Fibroblast of skin of abdomen (primary cell): ENCODE measurements around the gene COX19. TPM values are rescaled to one million over a fixed set of nuclear protein-coding genes. Genes with fewer than 3 reads are reported as not detected.

Source experiments
- DNase-seq: peaks from one replicate; pipeline ENCODE4 v3.0.0-alpha.2; 2013
- polyA plus RNA-seq, 2 experiments: library from polyadenylated mRNA; unstranded; fragments of 120-200 nt; gene quantifications; one replicate each; pipeline ENCODE4 v1.2.1, GENCODE V29; 2013; ENCODE audit not compliant: insufficient read length in 2 of 2

COX19 gene
- 7.1 TPM for polyA plus RNA-seq (2013, experiment 1 of 2; ENCODE audit: insufficient read length)
- 8.0 TPM for polyA plus RNA-seq (2013, experiment 2 of 2; ENCODE audit: insufficient read length)

DNA sequence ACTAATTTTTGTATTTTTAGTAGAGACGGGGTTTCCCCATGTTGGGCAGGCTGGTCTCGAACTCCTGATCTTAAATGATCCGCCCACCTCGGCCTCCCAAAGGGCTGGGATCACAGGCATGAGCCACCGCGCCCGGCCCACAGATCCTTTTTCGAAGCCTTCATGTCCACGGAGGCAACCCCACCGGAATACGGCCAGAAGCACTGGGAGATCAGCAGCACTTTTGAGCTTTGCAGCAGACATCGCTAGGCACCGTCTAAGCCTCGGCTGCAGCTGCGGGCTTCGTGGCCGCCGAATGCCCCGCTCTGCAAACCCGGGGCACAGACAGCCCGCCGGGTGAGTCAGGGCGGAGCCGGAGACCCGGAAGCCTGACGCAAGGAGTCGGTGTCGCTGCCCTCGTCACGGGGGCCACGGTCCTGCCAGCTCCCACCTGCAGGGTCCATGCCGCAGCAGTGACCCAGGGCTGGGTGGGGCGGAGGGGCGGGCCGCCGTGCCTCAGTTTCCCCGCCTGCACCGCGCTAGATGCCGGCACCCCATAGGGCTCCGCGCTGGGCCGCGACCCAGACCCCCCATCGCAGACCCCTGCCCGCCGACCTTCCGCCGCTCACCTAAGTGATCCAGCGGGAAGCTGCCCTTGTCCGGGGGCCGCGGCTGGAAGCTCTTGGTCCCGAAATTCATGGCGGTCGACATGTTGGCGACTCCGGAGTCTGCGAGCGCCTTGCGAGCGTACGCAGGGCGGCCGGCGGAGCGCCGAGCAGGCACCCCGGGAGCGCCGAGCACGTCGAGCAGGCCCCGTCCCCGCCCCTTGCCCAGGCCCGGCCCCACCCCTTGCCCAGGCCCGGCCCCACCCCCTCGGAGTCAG is at the start of gene COX19:
COX19 (minus strand) TSS at position 730 of the 862 bp plus-strand sequence; CDS start at position 690, 40 bp downstream.
- peak; percentile 88 for DNase-seq

DNA sequence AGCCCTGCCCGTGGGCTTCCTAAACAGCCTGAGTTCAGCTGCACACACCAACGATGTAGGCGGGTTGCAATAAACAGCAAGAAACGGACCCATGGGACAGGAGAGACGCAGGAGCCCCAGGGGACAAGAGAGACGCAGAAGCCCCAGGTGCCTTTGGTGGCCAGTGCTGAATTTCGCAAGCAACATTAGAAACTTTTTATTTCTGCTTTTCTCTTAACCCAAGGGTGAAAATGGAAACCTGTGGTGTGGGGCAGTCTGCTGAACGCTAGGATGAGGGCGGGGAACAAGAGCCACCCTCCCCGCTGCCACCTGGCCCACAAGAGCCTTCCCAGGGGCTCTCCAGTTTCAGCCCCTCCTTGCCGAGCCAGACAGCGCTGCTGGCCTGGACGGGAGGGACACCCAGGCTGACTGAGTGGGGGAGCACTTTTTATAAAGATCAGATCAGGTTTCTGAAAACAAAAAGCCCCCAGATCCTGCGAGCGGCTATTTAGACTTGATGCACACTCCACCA is 49.0 kb upstream of the COX19 start:
- no peak for DNase-seq

DNA sequence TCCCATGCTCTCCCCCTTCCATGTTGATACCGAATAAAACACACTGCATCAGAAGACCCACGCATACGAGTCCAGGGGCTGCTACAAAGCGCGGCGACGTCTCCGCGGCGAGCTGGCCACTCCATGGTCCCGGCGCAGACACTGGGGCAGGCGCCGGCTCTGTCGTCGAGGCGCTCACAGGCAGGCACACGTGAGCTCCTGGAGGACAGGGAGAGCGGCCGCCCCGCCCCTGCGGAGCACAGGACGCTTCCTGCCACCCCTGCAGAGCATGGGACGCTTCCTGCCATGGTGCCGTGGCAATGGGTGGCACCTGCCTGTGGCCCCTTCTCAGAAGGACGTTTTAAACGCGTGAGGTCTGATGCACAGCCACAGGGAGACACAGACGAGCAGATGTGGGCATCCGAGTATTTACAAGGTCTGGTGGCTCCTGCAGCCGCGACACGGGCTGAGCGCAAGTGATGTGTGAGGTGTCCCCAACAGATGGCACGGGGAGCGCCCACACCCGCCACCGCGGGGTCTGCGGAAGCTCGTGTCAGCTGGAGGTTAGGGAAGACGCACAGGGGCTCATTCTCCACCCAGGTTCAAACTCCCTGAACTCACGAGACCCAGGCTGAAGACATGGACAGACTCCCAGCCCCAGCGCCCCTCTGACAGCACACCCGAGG is 47.6 kb upstream of the COX19 start:
- no peak for DNase-seq

DNA sequence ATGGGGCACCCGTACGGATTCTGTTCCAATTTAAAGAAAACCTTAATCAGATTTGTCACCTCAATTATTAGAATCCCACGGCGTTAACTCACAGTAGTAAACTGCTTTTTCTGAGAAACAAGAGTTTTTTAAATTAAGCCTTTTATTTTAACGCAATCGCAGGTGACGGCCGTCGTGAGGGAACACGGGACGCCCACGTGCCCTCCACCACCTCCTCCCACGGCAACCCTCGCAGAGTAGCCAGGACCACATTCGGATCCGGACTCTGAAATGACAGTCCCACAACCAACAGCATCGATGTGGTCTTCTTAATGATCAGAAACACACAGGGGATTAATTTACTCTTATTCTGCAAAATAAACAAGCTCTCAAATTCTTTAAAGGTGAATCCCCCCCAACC is 47.0 kb upstream of the COX19 start:
- DNase-seq = no peak

DNA sequence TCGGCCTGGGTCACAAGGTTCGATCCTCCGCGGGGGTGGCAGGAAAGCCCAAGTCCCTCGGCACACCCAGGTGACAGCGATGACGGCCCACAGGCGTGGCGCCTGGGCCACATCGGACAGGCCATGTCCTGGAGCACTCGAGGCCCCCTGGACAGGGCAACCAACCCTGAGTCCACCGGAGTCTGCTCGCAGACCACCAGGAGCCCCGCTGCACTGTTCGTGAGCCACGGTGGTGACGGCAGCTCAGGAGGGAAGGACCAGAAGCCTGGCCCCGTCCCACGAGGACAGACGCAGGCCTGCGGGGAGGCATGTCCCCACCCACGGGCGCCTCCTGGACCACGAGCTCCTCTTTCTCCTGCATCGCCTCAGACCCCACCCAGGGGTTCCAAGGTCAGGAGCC is 46.6 kb upstream of the COX19 start:
- no peak for DNase-seq

- no peak for DNase-seq
Observed at GRCh38 chr7:1021366-1021765, 46.0 kb upstream of the COX19 start.

GRCh38 chr7:1020849-1021251 is 45.5 kb upstream of the COX19 start:
- DNase-seq = no peak

- DNase-seq = no peak
Observed at GRCh38 chr7:1019789-1020610, 44.7 kb upstream of the COX19 start.

DNA sequence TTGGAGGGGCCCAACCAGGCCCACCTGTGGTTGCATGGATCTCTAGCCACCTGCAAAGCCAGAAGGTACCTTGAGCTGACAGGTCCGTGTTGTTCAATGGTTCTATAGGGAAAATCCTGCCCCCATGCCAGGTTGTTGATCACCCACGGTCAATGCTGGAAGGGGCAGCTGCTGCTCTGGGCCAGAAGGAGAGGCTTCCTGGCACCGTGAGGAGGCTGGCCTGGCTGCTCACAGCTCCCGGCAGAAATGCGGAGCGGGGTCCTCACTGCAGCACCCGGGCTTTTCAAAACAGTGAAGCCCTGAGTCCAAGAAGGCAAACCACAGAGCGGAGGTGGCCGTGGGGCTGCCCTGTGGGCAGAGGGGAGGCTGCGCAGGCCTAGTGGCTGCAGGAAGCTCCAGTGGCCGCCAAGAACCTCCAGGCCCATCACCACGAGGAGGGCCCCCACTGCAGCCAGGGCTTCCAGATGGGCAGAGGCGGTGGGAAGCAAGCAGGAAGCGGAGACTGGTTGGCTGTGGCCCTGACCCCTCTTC is 44.0 kb upstream of the COX19 start:
- no peak for DNase-seq

- DNase-seq = no peak
Observed at GRCh38 chr7:1018334-1018695, 43.0 kb upstream of the COX19 start.

DNA sequence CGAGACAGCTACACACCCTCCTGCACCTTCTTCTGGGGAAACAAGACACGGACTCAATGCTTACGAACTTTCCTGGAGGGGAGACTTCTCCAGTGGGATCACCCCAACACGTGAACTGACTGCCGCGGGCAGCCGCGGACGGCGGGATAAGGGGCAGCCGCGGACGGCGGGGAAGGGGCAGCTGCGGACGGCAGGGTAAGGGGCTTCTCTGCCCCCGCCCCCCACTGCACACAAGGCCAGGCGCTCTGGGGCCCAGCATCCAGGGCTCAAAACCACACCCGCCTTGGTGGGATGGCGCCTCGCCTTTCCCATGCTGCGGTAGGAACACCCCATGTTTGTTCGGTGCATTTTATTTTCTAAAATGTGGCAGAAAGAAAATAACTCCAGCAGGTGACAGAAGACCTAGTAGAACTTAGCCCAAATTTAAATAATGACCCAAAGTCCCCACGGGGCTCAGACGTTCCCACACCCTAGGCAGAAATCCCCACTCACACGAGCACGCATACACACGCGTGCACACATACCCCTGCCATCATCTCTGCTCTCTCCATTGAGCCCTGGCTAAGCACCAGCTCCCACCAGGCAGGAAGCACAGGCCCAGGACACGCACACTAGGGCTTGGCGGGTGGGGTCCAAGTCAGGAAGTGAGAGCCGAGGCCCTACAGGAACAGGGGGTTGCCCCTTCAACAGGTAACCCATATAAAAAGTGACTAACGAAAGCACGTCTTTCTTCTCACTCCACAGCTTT is 42.4 kb upstream of the COX19 start:
- no peak for DNase-seq

DNA sequence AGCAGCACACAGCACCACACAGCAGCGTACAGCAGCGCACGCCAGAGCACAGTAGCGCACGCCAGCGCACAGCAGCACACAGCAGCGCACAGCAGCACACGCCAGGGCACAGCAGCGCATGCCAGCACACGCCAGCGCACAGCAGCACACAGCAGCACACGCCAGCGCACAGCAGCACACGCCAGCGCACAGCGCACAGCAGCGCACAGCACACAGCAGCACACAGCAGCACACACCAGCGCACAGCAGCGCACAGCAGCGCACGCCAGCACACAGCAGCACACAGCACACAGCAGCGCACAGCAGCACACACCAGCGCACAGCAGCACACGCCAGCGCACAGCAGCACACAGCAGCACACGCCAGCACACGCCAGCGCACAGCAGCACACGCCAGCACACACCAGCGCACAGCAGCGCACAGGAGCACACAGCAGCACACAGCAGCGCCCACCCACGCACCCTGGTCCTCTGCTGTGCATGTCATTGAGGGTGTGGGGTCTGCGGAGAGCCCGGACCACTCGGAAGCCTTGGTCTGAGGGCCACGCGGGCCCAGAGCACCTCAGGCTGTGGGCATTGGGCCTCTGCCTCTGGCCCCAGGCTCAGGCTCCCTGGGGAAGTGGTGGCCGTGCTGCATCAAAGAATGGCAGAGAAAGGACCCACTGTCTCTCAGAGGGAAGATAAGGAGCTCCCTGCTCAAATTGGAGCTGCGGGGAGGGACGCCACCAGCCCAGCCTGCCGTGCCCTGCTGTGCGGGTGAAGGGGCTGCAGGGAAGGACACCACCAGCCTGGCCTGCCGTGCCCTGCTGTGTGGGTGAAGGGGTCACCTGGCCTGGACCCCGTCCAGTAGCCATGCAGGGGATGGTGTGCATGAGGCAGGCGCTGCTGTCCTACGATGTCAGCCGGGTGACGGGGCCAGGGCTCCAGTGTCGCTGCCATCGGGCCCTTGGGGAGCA is 41.5 kb upstream of the COX19 start:
- no peak for DNase-seq

- DNase-seq = no peak
Observed at GRCh38 chr7:1015196-1016121, 40.1 kb upstream of the COX19 start.

GRCh38 chr7:1014681-1015080 is 39.3 kb upstream of the COX19 start:
- DNase-seq = no peak

GRCh38 chr7:1013581-1013980 is 38.2 kb upstream of the COX19 start:
- DNase-seq = peak; percentile 53

DNA sequence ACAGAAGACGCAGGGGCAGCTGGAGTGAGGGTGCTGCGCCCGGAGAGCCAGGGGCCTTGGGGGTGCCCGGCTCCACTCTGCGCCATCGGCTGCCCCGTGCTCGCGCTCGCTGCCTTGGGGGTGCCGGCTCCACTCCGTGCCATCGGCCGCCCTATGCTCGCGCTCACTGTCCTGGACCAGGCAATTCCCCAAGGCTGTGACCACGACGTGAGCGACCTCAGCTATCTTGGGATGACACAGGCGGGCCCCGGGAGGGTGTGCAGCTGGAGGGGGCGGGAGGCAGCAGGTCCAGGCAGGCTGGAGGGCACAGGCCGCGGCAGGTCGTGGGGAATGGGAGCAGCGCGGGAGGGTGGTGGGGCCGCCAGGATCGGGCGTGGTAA is 37.4 kb upstream of the COX19 start:
- no peak for DNase-seq

- no peak for DNase-seq
Observed at GRCh38 chr7:1012004-1012715, 36.8 kb upstream of the COX19 start.

- DNase-seq = no peak
Observed at GRCh38 chr7:1011297-1012003, 36.1 kb upstream of the COX19 start.
